Stimulated activated CD8-positive, alpha-beta memory T cell treated with anti-CD3 and anti-CD28 coated beads, Interleukin-2, amount 100 ng/mL, for 48 hours (primary cell): ENCODE data around the gene ENPP1.

Source experiments
- DNase-seq, 2 donors: peaks; one replicate each; pipeline ENCODE4 v3.0.0-alpha.2; 2020; ENCODE audit warnings: low read depth in 2 of 2

Gene ENPP1

DNA sequence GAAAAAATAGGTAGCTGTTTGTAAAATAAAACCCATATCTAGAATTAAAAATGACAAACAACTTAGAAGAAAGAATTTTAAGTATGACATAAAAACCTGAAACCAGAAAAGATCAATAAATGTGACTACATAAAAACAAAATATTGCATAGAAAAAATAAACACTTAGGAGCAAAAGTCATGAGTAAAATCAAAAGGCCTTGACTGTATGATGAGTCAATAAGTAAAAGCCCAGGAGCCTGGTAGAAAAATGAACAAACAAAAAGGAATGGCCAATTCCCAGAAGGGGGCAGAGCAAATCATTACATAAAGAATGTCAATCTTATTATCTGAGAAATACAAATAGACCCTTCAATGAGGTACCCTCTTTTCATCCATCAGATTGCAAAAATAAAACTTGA is 20.7 kb upstream of the ENPP1 start:
- DNase-seq = no peak

DNA sequence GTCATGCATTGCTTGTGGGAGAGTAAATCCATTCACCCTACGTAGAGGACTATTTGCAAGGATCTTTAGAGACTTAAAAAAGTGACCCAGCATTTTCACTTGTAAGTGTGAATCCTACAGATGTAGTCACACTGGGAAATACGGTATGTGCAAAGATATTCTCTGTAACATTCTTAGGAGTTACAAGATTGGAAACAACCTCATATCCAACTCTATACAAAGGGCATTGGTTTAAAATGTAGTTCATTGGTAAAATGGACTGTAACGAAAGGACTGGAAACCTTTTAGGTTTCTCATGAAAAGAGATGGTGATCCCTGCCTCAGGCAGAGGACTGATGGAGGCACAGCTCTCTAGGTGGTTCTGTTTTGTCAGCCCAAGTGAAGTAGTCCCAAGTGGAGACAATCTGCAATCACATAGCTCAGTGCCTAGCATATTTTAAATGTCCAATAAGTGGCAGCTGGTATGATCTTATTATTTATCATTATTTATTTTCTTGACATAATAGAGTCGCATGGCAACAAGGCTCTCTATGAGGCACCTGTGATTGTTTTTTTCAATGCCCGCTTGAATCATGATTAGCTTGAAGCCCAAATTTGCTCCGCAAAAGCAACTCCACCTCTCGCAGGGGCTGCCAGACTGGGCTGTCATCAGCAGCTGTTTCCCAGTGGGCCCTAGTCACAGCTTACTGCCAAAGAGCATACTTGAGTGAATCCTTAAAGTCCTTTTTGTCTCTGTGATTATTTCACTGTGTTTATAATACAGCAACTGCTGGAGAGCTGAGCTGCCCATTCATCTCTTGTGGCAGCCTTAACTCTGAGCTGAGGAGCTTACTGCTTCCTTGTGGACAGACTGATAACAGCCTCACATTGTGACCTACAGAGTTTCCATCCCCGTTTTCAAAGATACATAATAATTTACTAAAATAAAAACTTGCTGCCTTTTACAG is 19.8 kb upstream of the ENPP1 start:
- DNase-seq = no peak

- DNase-seq = no peak
Measured at GRCh38 chr6:131789219-131789618, 18.6 kb upstream of the ENPP1 start.

GRCh38 chr6:131791476-131791875 is 16.3 kb upstream of the ENPP1 start:
- DNase-seq = no peak

DNA sequence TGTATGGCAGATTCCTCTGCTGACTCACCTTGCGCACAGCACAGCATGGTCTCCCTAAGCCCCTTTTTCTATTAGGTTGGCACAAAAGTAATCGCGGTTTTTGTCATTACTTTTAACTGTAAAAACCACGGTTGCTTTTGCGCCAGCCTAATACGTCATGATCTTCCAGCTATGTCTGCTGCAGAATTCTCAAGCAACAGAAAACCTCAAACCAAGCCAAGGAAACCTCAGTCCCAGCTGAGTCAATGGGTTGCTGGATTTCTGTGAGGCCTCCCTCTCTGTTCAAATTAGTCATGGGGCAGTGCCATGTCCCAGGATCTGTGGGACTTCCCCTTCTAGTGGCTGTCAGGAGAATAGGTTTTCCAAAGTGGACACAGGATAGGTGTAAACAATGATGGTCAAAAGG is 15.7 kb upstream of the ENPP1 start:
- DNase-seq = peak in 1 of 2 donors; percentile 10

- no peak for DNase-seq
Measured at GRCh38 chr6:131795366-131795765, 12.5 kb upstream of the ENPP1 start.

DNA sequence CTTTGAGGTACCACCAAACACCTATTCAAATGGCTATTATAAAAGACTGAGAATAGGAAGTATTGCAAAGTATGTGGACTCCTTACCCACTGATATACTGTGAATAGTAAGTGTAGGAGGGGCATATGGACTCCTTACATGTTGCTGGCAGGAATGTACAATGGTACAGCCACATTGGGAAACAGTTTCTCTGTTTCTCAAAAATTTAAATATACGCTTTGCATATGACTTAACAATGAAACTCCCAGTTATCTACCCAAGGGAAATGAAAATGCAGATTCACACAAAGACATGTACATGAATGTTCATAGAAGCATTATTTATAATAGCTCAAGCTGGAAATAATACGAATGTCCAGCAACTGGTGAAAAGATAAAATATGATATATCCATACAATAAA is 5.5 kb upstream of the ENPP1 start:
- DNase-seq = no peak

GRCh38 chr6:131803007-131803769 is 4.6 kb upstream of the ENPP1 start:
- DNase-seq = no peak

- no peak for DNase-seq
Measured at GRCh38 chr6:131804131-131804530, 3.7 kb upstream of the ENPP1 start.

DNA sequence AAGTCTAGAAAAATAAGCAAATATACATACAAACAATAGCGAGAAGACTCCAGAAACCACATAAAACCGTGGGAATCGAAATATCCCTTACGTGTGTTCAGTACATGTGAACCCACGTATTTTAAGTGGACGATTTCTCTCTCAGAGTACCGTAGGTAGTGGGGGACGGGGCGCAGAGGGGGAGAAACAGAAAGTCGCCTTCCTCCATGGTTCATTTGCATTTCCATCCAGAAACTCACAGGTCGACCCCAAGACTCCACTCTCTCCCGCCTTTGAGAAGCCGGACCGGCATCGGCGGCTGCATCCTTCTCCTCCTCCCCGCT is 538 bp upstream of the ENPP1 start:
- DNase-seq = no peak

GRCh38 chr6:131808460-131809269 is 845 bp downstream of the ENPP1 start:
- no peak for DNase-seq

DNA sequence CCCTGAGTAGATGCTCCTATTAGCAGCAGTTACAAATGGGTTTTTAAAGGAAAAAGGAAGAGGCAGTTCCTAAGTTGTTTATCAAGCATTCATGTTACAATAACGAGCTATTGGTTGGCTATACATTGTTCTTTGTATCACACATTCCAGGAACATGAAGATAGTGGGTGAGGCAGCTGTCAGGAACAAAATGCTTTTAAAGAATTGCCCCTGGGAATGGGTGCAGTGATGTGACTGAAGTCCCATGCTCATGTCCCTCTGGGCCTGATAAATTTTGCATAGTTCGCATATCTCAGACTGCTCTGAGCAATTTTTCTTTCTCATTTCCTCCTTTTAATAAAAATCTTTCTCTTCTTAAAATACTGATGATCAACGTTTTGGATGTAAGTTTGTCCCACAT is 3.7 kb downstream of the ENPP1 start:
- DNase-seq = no peak

- DNase-seq = no peak
Measured at GRCh38 chr6:131813991-131814390, 6.2 kb downstream of the ENPP1 start.

- DNase-seq = no peak
Measured at GRCh38 chr6:131816869-131817268, 9.0 kb downstream of the ENPP1 start.

DNA sequence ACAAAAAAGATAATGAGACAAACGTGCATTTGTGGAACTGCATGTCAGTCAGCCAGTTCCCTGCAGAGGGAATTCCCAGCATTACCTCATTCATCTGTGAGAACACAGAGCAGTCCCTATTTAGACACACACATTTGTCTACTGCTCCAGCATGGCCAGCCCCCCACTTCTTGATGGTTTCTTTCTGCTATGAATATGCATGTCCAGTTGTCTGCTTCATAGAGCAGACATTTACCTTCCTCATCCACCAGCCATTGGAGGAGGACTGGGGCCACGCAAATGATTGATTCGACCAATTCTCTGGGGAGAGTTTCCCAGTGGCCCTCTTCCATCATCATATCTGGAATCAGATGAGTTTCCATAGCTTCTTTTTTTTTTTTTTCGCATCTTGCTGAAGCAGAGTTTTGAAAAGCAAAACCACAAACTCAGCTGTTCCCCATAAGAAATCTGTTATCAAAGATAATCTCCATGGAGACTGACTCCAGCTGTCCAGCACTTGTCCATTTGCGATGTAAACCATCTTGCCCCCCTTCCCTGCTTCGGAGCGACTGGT is 11.8 kb downstream of the ENPP1 start:
- no peak for DNase-seq

GRCh38 chr6:131821010-131821807 is 13.4 kb downstream of the ENPP1 start:
- no peak for DNase-seq

GRCh38 chr6:131822119-131822518 is 14.3 kb downstream of the ENPP1 start:
- no peak for DNase-seq

- no peak for DNase-seq
Measured at GRCh38 chr6:131823276-131823902, 15.6 kb downstream of the ENPP1 start.

DNA sequence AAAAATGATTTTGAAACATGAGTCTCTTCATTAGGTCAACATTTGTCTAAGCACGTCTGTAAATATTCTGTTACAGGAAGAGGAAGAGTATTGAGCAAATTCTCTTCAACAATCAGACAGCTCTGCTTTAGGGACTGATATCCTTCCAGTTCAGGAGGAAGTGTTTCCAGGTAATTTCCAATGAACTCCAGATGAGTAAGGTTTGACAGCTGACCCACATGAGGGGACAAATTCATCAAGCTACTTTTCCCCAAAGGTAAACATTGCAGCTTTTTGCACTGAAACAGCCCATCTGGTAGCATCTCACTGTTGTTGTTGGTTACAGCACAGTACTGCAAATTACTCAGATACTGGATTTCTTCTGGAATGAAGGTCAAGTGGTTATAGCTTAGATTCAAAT is 18.1 kb downstream of the ENPP1 start:
- DNase-seq = no peak

GRCh38 chr6:131828080-131828479 is 20.3 kb downstream of the ENPP1 start:
- DNase-seq = no peak

- DNase-seq = no peak
Measured at GRCh38 chr6:131828951-131829350, 21.1 kb downstream of the ENPP1 start.
